ENCODE data around the gene TMEM225.

Gene TMEM225

GRCh38 chr11:123833095-123833494, 52.4 kb downstream of the TMEM225 start:
- Histone ChIP-seq H2AFZ (ENCODE audit: low read length) (no peak overlapping the region), H3K4me3 (ENCODE audit: low read depth, low read length, poor library complexity, severe bottlenecking) (no peak overlapping the region), H3K9ac (ENCODE audit: low read length) (no peak overlapping the region), H3K4me2 (ENCODE audit: low read length) (no peak overlapping the region), H3K79me2 (ENCODE audit: insufficient read depth, low read length) (no peaks in the 10 kb centered on the region), H3K27ac (ENCODE audit: low read depth, low read length, poor library complexity, severe bottlenecking) (no peak overlapping the region), H3K9me2 (ENCODE audit: low read depth, low read length) (no peaks in the 10 kb centered on the region), H3F3A (ENCODE audit: insufficient read depth, low read length) (no peaks in the 10 kb centered on the region), H4K20me1 (ENCODE audit: insufficient read depth, low read length) (no peaks in the 10 kb centered on the region), H3K36me3 (ENCODE audit: insufficient read depth, low read length) (no peaks in the 10 kb centered on the region), H3K4me1 (ENCODE audit: insufficient read depth, low read length, severe bottlenecking) (no peaks in the 10 kb centered on the region), H3K27me3 (ENCODE audit: insufficient read depth, low read length) (no peaks in the 10 kb centered on the region), H3K9me3 (ENCODE audit: low read length) (no peaks in the 10 kb centered on the region)
- TF ChIP-seq CTCF (IDR thresholded peaks at IDR 0.05; ENCODE audit: low read length) (no peak), EZH2 (IDR thresholded peaks at IDR 0.05; ENCODE audit: borderline replicate concordance, low read length) (no peak)
